NCI-H2081 (cell line): Measurements from ENCODE around the gene CAMK2D.

Source experiments
- DNase-seq, 2 experiments: peaks; one replicate each; lab custom pipeline; 2025; lab: John Stamatoyannopoulos, UW

The CAMK2D gene

GRCh38 chr4:113604955-113605354 lies 156.6 kb downstream of the CAMK2D start:
- DNase-seq = no peak

- DNase-seq = no peak
Observed at GRCh38 chr4:113603911-113604310, 157.6 kb downstream of the CAMK2D start.

- DNase-seq = no peak
Observed at GRCh38 chr4:113602646-113603228, 158.8 kb downstream of the CAMK2D start.

- no peak for DNase-seq
Observed at GRCh38 chr4:113601636-113602035, 159.9 kb downstream of the CAMK2D start.

- DNase-seq = no peak
Observed at GRCh38 chr4:113596396-113596795, 165.1 kb downstream of the CAMK2D start.

- no peak for DNase-seq
Observed at GRCh38 chr4:113594231-113594556, 167.3 kb downstream of the CAMK2D start.

GRCh38 chr4:113593400-113594230 lies 167.9 kb downstream of the CAMK2D start:
- no peak for DNase-seq

GRCh38 chr4:113591982-113592381 lies 169.6 kb downstream of the CAMK2D start:
- DNase-seq = no peak

- no peak for DNase-seq
Observed at GRCh38 chr4:113588895-113589668, 172.5 kb downstream of the CAMK2D start.

GRCh38 chr4:113587640-113588275 lies 173.8 kb downstream of the CAMK2D start:
- DNase-seq = no peak

- DNase-seq = no peak
Observed at GRCh38 chr4:113587156-113587555, 174.4 kb downstream of the CAMK2D start.

- no peak for DNase-seq
Observed at GRCh38 chr4:113586072-113586471, 175.5 kb downstream of the CAMK2D start.

GRCh38 chr4:113584407-113585150 lies 177.0 kb downstream of the CAMK2D start:
- DNase-seq = no peak

GRCh38 chr4:113582737-113583136 lies 178.8 kb downstream of the CAMK2D start:
- DNase-seq = no peak

GRCh38 chr4:113579360-113579759 lies 182.2 kb downstream of the CAMK2D start:
- no peak for DNase-seq

GRCh38 chr4:113576947-113577678 lies 184.4 kb downstream of the CAMK2D start:
- no peak for DNase-seq

- no peak for DNase-seq
Observed at GRCh38 chr4:113575401-113575800, 186.1 kb downstream of the CAMK2D start.

GRCh38 chr4:113574636-113575103 lies 186.9 kb downstream of the CAMK2D start:
- no peak for DNase-seq

GRCh38 chr4:113572620-113573019 lies 188.9 kb downstream of the CAMK2D start:
- no peak for DNase-seq

- no peak for DNase-seq
Observed at GRCh38 chr4:113566015-113566795, 195.3 kb downstream of the CAMK2D start.
